GM13976 (cell line): ENCODE results near the gene KRTAP10-6.
"Not testable (repeated sequence)": the region's sequence is repeated elsewhere in the genome, so short reads cannot be mapped to it uniquely, and the experiment has no call there.

ENCODE experiments used
- DNase-seq: peaks from one replicate; pipeline ENCODE4 v3.0.0; 2012; ENCODE audit warnings: low spot score
- CTCF ChIP-seq: IDR thresholded peaks from 2 replicates; pipeline ENCODE4 v1.5.1; 2012; ENCODE audit warnings: borderline replicate concordance, mild to moderate bottlenecking; ENCODE audit not compliant: insufficient read depth; ENCODE audit errors: extremely low read depth, missing control alignments, control extremely low read depth
- in situ Hi-C: fragments of 300-500 bp; cut with MboI; formaldehyde crosslinking; loops from one replicate; pipeline ENCODE4 v1.12.0; 2022; ENCODE audit warnings: low sequenced_read_pairs, mixed read lengths, inconsistent platforms; ENCODE audit not compliant: unreplicated experiment

KRTAP10-6 gene

GRCh38 chr21:44550807-44551206, 41.5 kb downstream of the KRTAP10-6 start:
- in situ Hi-C loops, result no loop called here
- no peak for DNase-seq
- TF ChIP-seq CTCF, result no peak

GRCh38 chr21:44550285-44550684, 42.0 kb downstream of the KRTAP10-6 start:
- DNase-seq, in situ Hi-C loops: not testable (repeated sequence)

- no peak for DNase-seq
- in situ Hi-C loops, result no loop called here
- TF ChIP-seq CTCF, result no peak
Measured at GRCh38 chr21:44549525-44550211, 42.6 kb downstream of the KRTAP10-6 start.

GRCh38 chr21:44548922-44549321, 43.4 kb downstream of the KRTAP10-6 start:
- TF ChIP-seq CTCF, result no peak
- DNase-seq, result no peak
- in situ Hi-C loops, result no loop called here

- TF ChIP-seq CTCF, result no peak
- in situ Hi-C loops, result no loop called here
- DNase-seq, result no peak
Measured at GRCh38 chr21:44548381-44548780, 43.9 kb downstream of the KRTAP10-6 start.

GRCh38 chr21:44547656-44548331, 44.5 kb downstream of the KRTAP10-6 start:
- in situ Hi-C loops, result no loop called here
- DNase-seq, result no peak
- no peak for TF ChIP-seq CTCF

- in situ Hi-C loops, result no loop called here
- DNase-seq, result no peak
- no peak for TF ChIP-seq CTCF
Measured at GRCh38 chr21:44544566-44544965, 47.7 kb downstream of the KRTAP10-6 start.
